Epithelial cell of proximal tubule (primary cell): ENCODE measurements around the gene KIZ. TPM values are rescaled to one million over a fixed set of nuclear protein-coding genes. Genes with fewer than 3 reads are reported as not detected.

Experiments
- DNase-seq: peaks from one replicate; pipeline ENCODE4 v3.0.0-alpha.2; 2011; ENCODE audit warnings: low read depth
- H3K4me3 ChIP-seq: 2 replicates; pipeline ENCODE4 v1.5.1; 2011; ENCODE audit warnings: low read depth, mild to moderate bottlenecking, low read length
- CTCF ChIP-seq: conservative IDR thresholded peaks from 2 replicates; pipeline ENCODE4 v1.5.1; 2012; ENCODE audit warnings: low read depth, mild to moderate bottlenecking, low read length
- total RNA-seq: library from RNA; depleted of rRNA; stranded (reverse); fragments of >200 nt; gene quantifications from 2 replicates; pipeline ENCODE4 v1.2.3, GENCODE V29; 2015

Gene KIZ
- total RNA-seq, 1 donor from 2014 or later = 4.7 TPM

- DNase-seq = no peak
- no peak for TF ChIP-seq CTCF
- H3K4me3 ChIP-seq = no peak overlapping the region
Measured at GRCh38 chr20:21127201-21127981, 1.5 kb downstream of the KIZ start.

GRCh38 chr20:21129861-21130260, 4.0 kb downstream of the KIZ start:
- no peak for DNase-seq
- H3K4me3 ChIP-seq = no peak overlapping the region
- no peak for TF ChIP-seq CTCF

- DNase-seq = no peak
- no peak for TF ChIP-seq CTCF
- H3K4me3 ChIP-seq = no peak overlapping the region
Measured at GRCh38 chr20:21133404-21133803, 7.5 kb downstream of the KIZ start.

GRCh38 chr20:21133917-21134622, 8.2 kb downstream of the KIZ start:
- no peak overlapping the region for H3K4me3 ChIP-seq
- no peak for DNase-seq
- no peak for TF ChIP-seq CTCF

- no peak overlapping the region for H3K4me3 ChIP-seq
- no peak for DNase-seq
- no peak for TF ChIP-seq CTCF
Measured at GRCh38 chr20:21134883-21135493, 9.1 kb downstream of the KIZ start.

GRCh38 chr20:21136015-21136732, 10.3 kb downstream of the KIZ start:
- no peak overlapping the region for H3K4me3 ChIP-seq
- no peak for TF ChIP-seq CTCF
- no peak for DNase-seq
